A673 (cell line): ENCODE measurements around the gene NFIC. TPM values are rescaled to one million over a fixed set of nuclear protein-coding genes. Genes with fewer than 3 reads are reported as not detected.

Experiments used
- BruUV-seq: library from RNA; stranded (reverse); fragments of 400-500 nt; replicated peaks from 2 replicates; lab custom pipeline; 2021; lab: Mats Ljungman, UMichigan
- CTCF ChIA-PET: fragments of 300-600 bp; sonication (Branson Sonifier 250); formaldehyde crosslinking; loops from one replicate; lab custom pipeline; 2022; ENCODE audit warnings: antibody characterized with exemption; lab: Charles Lee
- POLR2A ChIA-PET: fragments of 300-600 bp; sonication (Branson Sonifier 250); formaldehyde crosslinking; loops from one replicate; lab custom pipeline; 2022; ENCODE audit warnings: antibody characterized with exemption; ENCODE audit not compliant: low non-redundant PET; lab: Charles Lee
- DNase-seq: peaks from one replicate; pipeline ENCODE4 v3.0.0-alpha.2; 2015; ENCODE audit warnings: low spot score
- H3K27ac ChIP-seq: fragments of 200-600 bp; sonication (generic); 2 replicates; pipeline ENCODE4 v1.5.1; 2016; ENCODE audit warnings: mixed run types, low read depth, mild to moderate bottlenecking, mixed read lengths, antibody characterized with exemption, low read length; ENCODE audit not compliant: poor library complexity, severe bottlenecking
- H3K27me3 ChIP-seq: fragments of 200-600 bp; sonication (generic); replicated peaks from 2 replicates; pipeline ENCODE4 v1.6.1; 2017; ENCODE audit warnings: mixed run types, low read depth, mild to moderate bottlenecking, mixed read lengths, antibody characterized with exemption, low read length; ENCODE audit not compliant: insufficient read depth, poor library complexity
- H3K36me3 ChIP-seq: fragments of 200-600 bp; sonication (generic); 2 replicates; pipeline ENCODE4 v1.6.1; 2016; ENCODE audit warnings: mixed run types, mild to moderate bottlenecking, mixed read lengths, antibody characterized with exemption, low read length; ENCODE audit not compliant: insufficient read depth, poor library complexity, severe bottlenecking
- H3K4me1 ChIP-seq: fragments of 200-600 bp; sonication (generic); 2 replicates; pipeline ENCODE4 v1.6.1; 2017; ENCODE audit warnings: mixed run types, mild to moderate bottlenecking, mixed read lengths, antibody characterized with exemption, low read length; ENCODE audit not compliant: insufficient read depth, poor library complexity, severe bottlenecking
- H3K4me3 ChIP-seq: fragments of 200-600 bp; sonication (generic); 2 replicates; pipeline ENCODE4 v1.5.1; 2016; ENCODE audit warnings: low read depth, mixed run types, mild to moderate bottlenecking, mixed read lengths, low read length; ENCODE audit not compliant: poor library complexity, severe bottlenecking
- H3K9me3 ChIP-seq: fragments of 200-600 bp; sonication (generic); 2 replicates; pipeline ENCODE4 v1.6.1; 2016; ENCODE audit warnings: mixed run types, low read depth, mild to moderate bottlenecking, mixed read lengths, antibody characterized with exemption, low read length; ENCODE audit not compliant: poor library complexity, severe bottlenecking
- CTCF ChIP-seq: fragments of 300-800, 200-600 bp; sonication (generic); conservative IDR thresholded peaks from 2 replicates; pipeline ENCODE4 v1.5.1; 2017; ENCODE audit warnings: low read depth, mild to moderate bottlenecking, antibody characterized with exemption, low read length, moderate library complexity, mixed read lengths
- EZH2 ChIP-seq: fragments of 200-600 bp; sonication (generic); IDR thresholded peaks from 2 replicates; pipeline ENCODE4 v1.6.1; 2017; ENCODE audit warnings: borderline replicate concordance, low read depth, mild to moderate bottlenecking, mixed read lengths, antibody characterized with exemption, low read length; ENCODE audit not compliant: poor library complexity, severe bottlenecking
- intact Hi-C: fragments of 100-400 bp; cut with micrococcal nuclease; formaldehyde crosslinking; loops from one replicate; pipeline ENCODE4 v1.10.0; 2022; ENCODE audit not compliant: unreplicated experiment
- total RNA-seq: library from RNA; stranded (reverse); gene quantifications from 2 replicates; pipeline ENCODE4 v1.2.3, GENCODE V29; 2021

NFIC gene
- total RNA-seq, 1 experiment from 2014 or later = 112 TPM

DNA sequence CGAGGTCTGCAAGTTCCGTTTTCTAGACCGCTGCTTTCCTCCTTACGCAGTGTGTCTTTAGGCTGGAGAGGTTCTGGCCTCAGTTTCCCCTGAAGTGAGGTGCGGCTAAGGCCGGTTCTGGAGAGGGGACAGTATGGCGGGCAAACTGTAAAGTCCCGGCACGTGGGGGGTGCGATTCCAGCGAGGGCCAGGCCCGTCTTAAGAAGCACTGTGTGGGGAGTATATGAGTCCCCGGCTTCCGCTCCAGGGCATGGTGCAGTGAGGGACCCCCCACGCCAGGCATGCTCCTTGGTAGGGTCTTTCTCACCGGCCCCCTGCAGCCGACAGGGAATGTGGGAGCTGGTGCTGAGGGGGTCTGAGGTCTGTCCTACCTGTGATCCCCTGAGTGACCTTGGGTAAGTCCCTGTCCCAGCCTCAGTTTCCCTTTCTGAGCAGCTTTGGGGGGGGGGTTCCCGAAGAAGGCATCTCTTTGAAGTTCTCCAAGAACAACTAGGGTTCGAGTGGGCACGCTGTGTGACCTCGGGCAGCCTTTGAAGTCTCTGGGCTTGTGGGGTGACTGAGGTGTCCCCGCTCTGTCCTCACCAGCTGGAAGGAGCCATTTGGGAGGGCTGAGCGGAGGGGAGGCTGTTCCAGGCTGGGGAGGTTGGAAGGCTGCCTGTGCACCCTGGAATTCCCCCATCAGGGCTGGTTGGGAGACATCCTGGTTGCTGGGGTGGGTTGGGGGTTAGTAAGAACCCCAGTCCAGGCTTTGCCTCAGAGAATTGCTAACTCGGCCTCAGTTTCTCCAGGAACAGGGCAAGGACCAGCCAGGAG lies 1.5 kb downstream of the NFIC start:
- intact Hi-C loops = loop anchor here (5.0 kb wide), 1 partner anchor 59 kb away; no protein-coding TSS in a partner anchor
- Histone ChIP-seq H3K4me3 (peak overlapping the region; percentile 78), H3K4me1 (peaks cover 45% of the 10 kb centered on the region), H3K27me3 (no peaks in the 10 kb centered on the region), H3K36me3 (peaks cover 4% of the 10 kb centered on the region), H3K9me3 (no peaks in the 10 kb centered on the region), H3K27ac (peak overlapping the region; percentile 96)
- no peak for TF ChIP-seq CTCF
- TF ChIP-seq EZH2 = no peak
- POLR2A ChIA-PET = no interaction called here
- CTCF ChIA-PET = interaction anchor here (0.6 kb wide), 1 partner anchor 241 kb away, joined by 5 read pairs; no protein-coding TSS in a partner anchor
- BruUV-seq = TSS peak; percentile 23
- DNase-seq = peak; percentile 63

DNA sequence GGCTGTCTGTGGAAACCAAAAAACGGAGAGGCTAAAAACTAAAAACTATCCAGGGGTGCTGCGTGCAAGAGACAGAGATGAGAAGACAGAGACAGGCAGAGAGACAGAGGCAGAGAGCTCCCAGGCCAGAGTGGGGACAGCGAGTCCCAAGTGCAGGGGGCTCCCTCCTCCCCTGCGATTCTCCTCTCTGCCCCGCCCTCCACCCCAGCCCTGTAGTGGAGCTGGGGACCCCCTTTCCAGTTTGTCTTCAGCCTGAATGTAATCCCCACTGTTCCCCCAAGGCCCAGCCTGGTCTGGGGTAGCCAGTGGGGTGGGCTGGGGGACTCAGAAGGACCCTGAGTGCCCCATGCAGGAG lies 2.0 kb downstream of the NFIC start:
- Histone ChIP-seq H3K36me3 (peaks cover 4% of the 10 kb centered on the region), H3K4me3 (peak overlapping the region; percentile 78), H3K27me3 (no peaks in the 10 kb centered on the region), H3K27ac (peak overlapping the region; percentile 96), H3K4me1 (peaks cover 43% of the 10 kb centered on the region), H3K9me3 (no peaks in the 10 kb centered on the region)
- POLR2A ChIA-PET = no interaction called here
- CTCF ChIA-PET = no interaction called here
- BruUV-seq = no TSS peak
- TF ChIP-seq EZH2 (no peak), CTCF (no peak)
- no peak for DNase-seq
- intact Hi-C loops = loop anchor here (5.0 kb wide), 1 partner anchor 59 kb away; no protein-coding TSS in a partner anchor

- POLR2A ChIA-PET = interaction anchor here (0.6 kb wide), 1 partner anchor 19 kb away, joined by 3 read pairs; no protein-coding TSS in a partner anchor
- H3K27ac ChIP-seq = peak overlapping the region; percentile 96
- CTCF ChIA-PET = no interaction called here
- H3K4me1 ChIP-seq = peaks cover 41% of the 10 kb centered on the region
- TF ChIP-seq EZH2 = no peak
- TF ChIP-seq CTCF = no peak
- BruUV-seq = no TSS peak
- H3K27me3 ChIP-seq = no peaks in the 10 kb centered on the region
- H3K36me3 ChIP-seq = peaks cover 4% of the 10 kb centered on the region
- intact Hi-C loops = loop anchor here (5.0 kb wide), 1 partner anchor 58 kb away; no protein-coding TSS in a partner anchor
- no peak for DNase-seq
- no peaks in the 10 kb centered on the region for H3K9me3 ChIP-seq
- peak overlapping the region; percentile 78 for H3K4me3 ChIP-seq
Observed at GRCh38 chr19:3368848-3369336, 2.5 kb downstream of the NFIC start.
